RPMI7951 (cell line): Measurements from ENCODE around the gene RAB13. TPM values are rescaled to one million over a fixed set of nuclear protein-coding genes. Genes with fewer than 3 reads are reported as not detected.

Experiments used
- DNase-seq: peaks from one replicate; pipeline ENCODE4 v3.0.0-alpha.2; 2012; ENCODE audit warnings: low read depth
- total RNA-seq: library from RNA; depleted of rRNA; stranded (reverse); fragments of >200 nt; shearing (Covaris generic); gene quantifications from 2 replicates; pipeline ENCODE4 v1.2.3, GENCODE V29; 2014; rRNA removed

Gene RAB13
- total RNA-seq, 1 experiment from 2014 or later = 41.3 TPM

GRCh38 chr1:153933955-153934354 is 52.2 kb downstream of the RAB13 start:
- DNase-seq = no peak

- no peak for DNase-seq
These were observed 52.7 kb downstream of the RAB13 start for GRCh38 chr1:153933430-153933829.

GRCh38 chr1:153932156-153933131 is 53.7 kb downstream of the RAB13 start:
- no peak for DNase-seq

Other genes with a start within 250 kb of the RAB13 start
- gene SLC27A3, start 210.9 kb downstream of the RAB13 start, total RNA-seq = 7.4 and 7.5 TPM in 2 replicates
- 5.1 and 7.3 TPM in 2 replicates for gene GATAD2B, start 63.4 kb downstream of the RAB13 start, total RNA-seq
- 5.9 and 8.0 TPM in 2 replicates for gene DENND4B, start 39.6 kb downstream of the RAB13 start, total RNA-seq
- 9.1 and 11.2 TPM in 2 replicates for gene CRTC2, start 27.7 kb downstream of the RAB13 start, total RNA-seq
- gene SLC39A1, start 22.8 kb downstream of the RAB13 start, total RNA-seq = 70.4 and 95.4 TPM in 2 replicates
- 7.0 and 10.4 TPM in 2 replicates for gene CREB3L4, start 18.4 kb downstream of the RAB13 start, total RNA-seq
- 155 and 201 TPM in 2 replicates for gene JTB, start 8.7 kb downstream of the RAB13 start, total RNA-seq
- gene RPS27, start 4.4 kb upstream of the RAB13 start, total RNA-seq = 2,227 and 2,841 TPM in 2 replicates
- gene NUP210L, start 168.7 kb upstream of the RAB13 start, total RNA-seq = not detected in 2 replicates
- 499 and 606 TPM in 2 replicates for gene TPM3, start 205.8 kb upstream of the RAB13 start, total RNA-seq
- gene CFAP141, start 220.0 kb upstream of the RAB13 start, total RNA-seq = not detected in 2 replicates
- 52.8 and 73.8 TPM in 2 replicates for gene UBAP2L, start 234.6 kb upstream of the RAB13 start, total RNA-seq